ENCODE results near the gene PLEKHJ1. TPM values are rescaled to one million over a fixed set of nuclear protein-coding genes. Genes with fewer than 3 reads are reported as not detected.

PLEKHJ1 gene
- total RNA-seq, 2 donors from 2014 or later: 47.5 to 89.0 TPM

DNA sequence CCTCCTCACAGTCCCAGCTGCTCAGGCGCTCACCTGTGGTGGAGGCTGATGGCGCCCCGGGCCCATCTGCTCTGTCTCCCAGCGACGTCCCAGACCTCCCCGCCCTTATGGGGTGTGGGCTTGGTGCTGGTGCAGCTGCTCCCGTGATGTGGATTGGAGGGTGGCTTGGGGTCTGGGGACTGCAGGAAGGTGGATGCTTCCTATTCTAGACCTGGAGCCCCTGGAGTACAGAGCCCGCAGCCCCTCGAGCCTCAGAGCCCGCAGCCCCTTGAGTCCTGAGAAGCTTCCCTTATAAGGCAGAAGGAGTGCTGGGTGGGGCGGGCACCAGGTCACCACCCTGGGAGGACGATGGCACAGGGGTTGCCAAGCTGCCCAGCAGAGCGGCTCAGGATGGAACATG lies 40.8 kb downstream of the PLEKHJ1 start:
- Histone ChIP-seq H3K4me1 (no peaks in the 10 kb centered on the region), H3K4me3 (no peak overlapping the region), H3K9me3 (no peaks in the 10 kb centered on the region), H3K27ac (no peak overlapping the region), H3K27me3 (no peaks in the 10 kb centered on the region), H3K36me3 (replicated peaks in 1 of 2; ENCODE audit: insufficient read depth in 1 of 2, low read depth in 2 of 2) (peaks cover 6 to 20% of the 10 kb centered on the region in 2 donors)
- 93 to 94% methylated on average over 3 to 13 of the region's 13 CpGs for WGBS, 2 donors
- intact Hi-C loops (cut with DNase I): no loop called here
- ATAC-seq (no peak), DNase-seq (no peak)
- TF ChIP-seq POLR2A (IDR thresholded peaks at IDR 0.05): no peak
- TF ChIP-seq, protein P1, sequence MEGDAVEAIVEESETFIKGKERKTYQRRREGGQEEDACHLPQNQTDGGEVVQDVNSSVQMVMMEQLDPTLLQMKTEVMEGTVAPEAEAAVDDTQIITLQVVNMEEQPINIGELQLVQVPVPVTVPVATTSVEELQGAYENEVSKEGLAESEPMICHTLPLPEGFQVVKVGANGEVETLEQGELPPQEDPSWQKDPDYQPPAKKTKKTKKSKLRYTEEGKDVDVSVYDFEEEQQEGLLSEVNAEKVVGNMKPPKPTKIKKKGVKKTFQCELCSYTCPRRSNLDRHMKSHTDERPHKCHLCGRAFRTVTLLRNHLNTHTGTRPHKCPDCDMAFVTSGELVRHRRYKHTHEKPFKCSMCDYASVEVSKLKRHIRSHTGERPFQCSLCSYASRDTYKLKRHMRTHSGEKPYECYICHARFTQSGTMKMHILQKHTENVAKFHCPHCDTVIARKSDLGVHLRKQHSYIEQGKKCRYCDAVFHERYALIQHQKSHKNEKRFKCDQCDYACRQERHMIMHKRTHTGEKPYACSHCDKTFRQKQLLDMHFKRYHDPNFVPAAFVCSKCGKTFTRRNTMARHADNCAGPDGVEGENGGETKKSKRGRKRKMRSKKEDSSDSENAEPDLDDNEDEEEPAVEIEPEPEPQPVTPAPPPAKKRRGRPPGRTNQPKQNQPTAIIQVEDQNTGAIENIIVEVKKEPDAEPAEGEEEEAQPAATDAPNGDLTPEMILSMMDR (IDR thresholded peaks at IDR 0.05): no peak

- WGBS, 2 donors: 90 to 95% methylated on average over 18 to 25 of the region's 25 CpGs
- Histone ChIP-seq H3K27me3 (no peaks in the 10 kb centered on the region), H3K36me3 (replicated peaks in 1 of 2; ENCODE audit: insufficient read depth in 1 of 2, low read depth in 2 of 2) (peaks cover 6 to 20% of the 10 kb centered on the region in 2 donors), H3K9me3 (no peaks in the 10 kb centered on the region), H3K27ac (no peak overlapping the region), H3K4me3 (no peak overlapping the region), H3K4me1 (no peaks in the 10 kb centered on the region)
- intact Hi-C loops (cut with DNase I): no loop called here
- TF ChIP-seq, protein P1 (IDR thresholded peaks at IDR 0.05): no peak
- no peak for TF ChIP-seq POLR2A (IDR thresholded peaks at IDR 0.05)
- no peak for ATAC-seq
- no peak for DNase-seq
Observed at GRCh38 chr19:2194513-2195078, 41.5 kb downstream of the PLEKHJ1 start.

DNA sequence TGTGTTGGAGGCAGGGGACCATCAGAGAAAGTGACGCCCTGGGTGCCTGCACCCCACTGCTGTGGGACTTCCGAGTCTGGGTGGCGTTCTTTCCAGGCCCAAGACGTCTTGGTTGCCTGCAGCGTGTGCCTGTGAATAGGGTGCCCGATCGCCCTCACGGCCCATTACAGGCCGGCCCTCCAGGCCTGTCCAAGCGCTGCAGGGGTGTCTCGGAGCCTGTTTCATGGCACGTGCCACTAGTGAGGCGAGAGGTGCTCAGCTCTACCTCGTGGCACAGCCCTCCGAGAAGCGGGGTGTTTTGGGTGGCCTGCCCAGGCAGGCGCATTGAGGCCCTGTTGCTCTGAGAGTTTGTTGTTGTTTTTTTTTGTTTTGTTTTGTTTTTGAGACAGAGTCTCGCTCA lies 42.3 kb downstream of the PLEKHJ1 start:
- H3K4me3 ChIP-seq: no peak overlapping the region
- TF ChIP-seq, protein P1 (IDR thresholded peaks at IDR 0.05): no peak
- no peak for TF ChIP-seq POLR2A (IDR thresholded peaks at IDR 0.05)
- H3K27ac ChIP-seq: no peak overlapping the region
- 94% methylated on average over 7 to 17 of the region's 18 CpGs for WGBS, 2 donors
- DNase-seq (no peak), ATAC-seq (no peak)
- H3K27me3 ChIP-seq: no peaks in the 10 kb centered on the region
- H3K9me3 ChIP-seq: no peaks in the 10 kb centered on the region
- no peaks in the 10 kb centered on the region for H3K4me1 ChIP-seq
- H3K36me3 ChIP-seq (replicated peaks in 1 of 2; ENCODE audit: insufficient read depth in 1 of 2, low read depth in 2 of 2): peaks cover 6 to 20% of the 10 kb centered on the region in 2 donors
- intact Hi-C loops (cut with DNase I): no loop called here

GRCh38 chr19:2192862-2193261 lies 43.3 kb downstream of the PLEKHJ1 start:
- peaks cover 6 to 20% of the 10 kb centered on the region in 2 donors for H3K36me3 ChIP-seq (replicated peaks in 1 of 2; ENCODE audit: insufficient read depth in 1 of 2, low read depth in 2 of 2)
- DNase-seq: no peak
- no peaks in the 10 kb centered on the region for H3K27me3 ChIP-seq
- 96 to 100% methylated on average over 13 to 17 of the region's 17 CpGs for WGBS, 2 donors
- no peak overlapping the region for H3K27ac ChIP-seq
- intact Hi-C loops (cut with DNase I): no loop called here
- no peak overlapping the region for H3K4me3 ChIP-seq
- H3K9me3 ChIP-seq: no peaks in the 10 kb centered on the region
- TF ChIP-seq, protein P1 (IDR thresholded peaks at IDR 0.05): no peak
- TF ChIP-seq POLR2A (IDR thresholded peaks at IDR 0.05): no peak
- H3K4me1 ChIP-seq: no peaks in the 10 kb centered on the region
- ATAC-seq: no peak
